ENCODE results near the gene RXRB.

The RXRB gene

DNA sequence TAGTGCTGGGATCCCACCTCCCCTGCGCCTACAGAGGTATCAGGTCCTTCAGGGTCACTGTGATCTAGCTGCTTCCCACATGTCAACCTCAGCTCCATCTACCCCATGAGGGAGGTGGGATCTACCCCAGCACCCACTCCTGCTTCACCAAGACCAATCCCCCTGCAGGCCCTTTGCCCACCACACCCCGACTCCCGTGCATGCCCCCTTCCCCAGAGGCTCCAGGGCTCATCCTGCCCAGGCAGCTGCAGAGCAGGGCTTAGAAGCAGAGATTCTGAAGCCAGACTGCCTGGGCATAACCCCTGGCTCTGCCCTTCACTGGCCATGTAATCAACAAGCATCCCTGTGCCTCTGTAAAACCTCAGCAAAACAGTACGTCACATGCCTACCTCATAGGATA, 25.7 kb downstream of the RXRB start:
- no peak for DNase-seq

DNA sequence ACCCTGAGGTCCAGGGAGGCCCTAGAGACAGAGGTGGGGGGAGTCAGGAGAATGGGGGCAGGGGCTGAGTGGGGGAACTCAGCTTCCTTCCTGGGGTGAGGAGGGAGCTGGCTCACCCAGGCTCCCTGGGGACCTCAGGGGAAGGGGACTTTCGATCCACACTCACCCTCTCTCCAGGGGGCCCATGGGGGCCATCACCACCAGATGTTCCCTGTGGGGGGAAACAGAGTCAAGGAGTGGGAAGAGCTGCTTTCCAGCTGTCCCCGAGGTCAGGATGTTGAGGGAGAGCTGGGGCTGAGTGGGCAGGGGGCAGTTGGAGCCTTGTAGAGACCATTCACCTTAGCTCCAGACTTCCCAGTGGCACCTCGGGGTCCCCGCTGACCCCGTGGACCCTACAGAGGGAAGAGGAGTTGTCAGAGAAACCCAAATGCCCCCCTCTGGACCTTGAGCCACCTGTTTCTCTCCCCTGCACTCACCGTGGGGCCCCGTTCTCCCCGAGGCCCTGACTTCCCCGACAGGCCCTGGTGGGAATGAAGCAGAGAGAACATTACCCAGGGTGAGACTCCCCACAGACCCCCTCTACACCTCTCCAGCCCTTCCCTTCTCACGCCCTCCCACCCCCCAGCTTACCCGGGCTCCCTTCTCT, 26.8 kb downstream of the RXRB start:
- no peak for DNase-seq

DNA sequence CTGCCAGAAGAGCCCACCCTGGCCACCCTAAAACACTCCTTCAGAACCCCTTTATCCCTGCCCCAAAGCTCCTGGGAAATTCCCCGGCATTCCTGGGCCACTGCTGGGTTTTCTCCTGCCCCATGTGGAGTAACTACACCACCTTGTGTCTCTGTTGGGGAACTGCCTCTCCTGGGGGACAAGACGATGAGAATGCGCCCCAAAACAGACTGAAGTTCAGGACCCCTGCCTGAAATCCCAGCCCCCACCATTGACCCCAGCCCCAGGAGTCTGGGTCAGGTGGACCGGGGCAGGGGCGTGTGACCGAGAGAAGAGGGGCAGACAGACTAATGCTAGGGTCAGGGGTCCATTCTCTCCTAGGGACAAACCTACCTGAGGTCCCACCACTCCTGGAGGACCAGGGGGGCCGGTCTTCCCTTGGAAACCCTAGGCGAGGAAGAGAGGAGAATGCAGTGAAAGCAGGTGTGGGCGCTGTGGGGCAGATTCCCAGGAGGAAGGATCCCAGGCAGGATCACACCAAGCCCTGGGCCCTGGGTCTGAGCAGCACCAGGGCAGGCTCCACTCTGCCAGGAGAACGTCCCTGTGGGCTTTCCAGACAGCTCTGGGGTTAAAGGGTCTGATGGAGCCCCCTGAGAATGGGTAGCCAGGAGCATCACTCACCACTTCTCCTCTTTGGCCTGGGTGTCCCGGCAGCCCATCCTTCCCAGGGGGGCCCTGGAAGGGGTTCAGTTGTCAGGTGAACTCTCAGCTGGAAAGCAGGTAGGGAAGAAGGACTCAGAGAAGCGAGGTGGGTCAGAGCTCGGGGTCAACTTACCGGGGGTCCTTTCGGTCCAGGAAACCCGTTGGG, 27.6 kb downstream of the RXRB start:
- no peak for DNase-seq

DNA sequence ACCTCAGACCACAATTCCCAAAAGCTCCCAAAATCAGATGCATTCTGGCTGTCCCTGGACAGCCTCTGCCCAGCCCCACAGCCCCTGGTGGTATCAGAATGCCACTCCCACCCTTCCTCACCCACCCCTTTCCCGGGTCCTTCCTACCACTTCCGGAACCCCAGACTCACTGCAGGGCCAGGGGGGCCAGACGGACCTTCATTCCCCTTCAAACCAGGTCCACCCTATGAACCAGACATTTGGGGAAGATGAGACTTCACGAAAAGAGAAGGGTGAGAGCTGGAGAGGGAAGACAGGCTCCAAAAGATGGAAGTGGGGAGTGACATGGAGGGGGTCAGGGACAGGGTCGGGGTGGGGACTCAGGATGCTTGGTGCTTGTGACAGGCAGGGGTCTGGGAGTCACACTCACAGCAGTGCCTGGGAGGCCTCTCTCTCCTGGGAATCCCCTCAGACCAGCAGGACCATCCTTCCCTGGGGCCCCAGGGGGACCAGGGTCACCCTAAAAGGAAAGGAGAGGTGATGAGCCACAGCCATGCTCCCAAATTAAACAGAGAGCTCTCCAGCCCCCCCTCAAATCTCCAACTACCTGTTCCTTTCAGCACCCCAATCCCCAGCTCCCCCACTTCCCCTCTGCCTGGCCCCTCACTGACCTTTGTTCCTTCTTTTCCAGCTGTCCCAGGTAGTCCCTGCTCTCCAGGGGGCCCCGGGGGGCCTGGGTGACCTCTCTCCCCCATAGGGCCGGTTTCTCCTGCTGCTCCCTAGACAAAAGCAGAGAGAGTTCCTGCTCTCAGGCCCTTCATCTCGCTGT, 28.4 kb downstream of the RXRB start:
- no peak for DNase-seq

DNA sequence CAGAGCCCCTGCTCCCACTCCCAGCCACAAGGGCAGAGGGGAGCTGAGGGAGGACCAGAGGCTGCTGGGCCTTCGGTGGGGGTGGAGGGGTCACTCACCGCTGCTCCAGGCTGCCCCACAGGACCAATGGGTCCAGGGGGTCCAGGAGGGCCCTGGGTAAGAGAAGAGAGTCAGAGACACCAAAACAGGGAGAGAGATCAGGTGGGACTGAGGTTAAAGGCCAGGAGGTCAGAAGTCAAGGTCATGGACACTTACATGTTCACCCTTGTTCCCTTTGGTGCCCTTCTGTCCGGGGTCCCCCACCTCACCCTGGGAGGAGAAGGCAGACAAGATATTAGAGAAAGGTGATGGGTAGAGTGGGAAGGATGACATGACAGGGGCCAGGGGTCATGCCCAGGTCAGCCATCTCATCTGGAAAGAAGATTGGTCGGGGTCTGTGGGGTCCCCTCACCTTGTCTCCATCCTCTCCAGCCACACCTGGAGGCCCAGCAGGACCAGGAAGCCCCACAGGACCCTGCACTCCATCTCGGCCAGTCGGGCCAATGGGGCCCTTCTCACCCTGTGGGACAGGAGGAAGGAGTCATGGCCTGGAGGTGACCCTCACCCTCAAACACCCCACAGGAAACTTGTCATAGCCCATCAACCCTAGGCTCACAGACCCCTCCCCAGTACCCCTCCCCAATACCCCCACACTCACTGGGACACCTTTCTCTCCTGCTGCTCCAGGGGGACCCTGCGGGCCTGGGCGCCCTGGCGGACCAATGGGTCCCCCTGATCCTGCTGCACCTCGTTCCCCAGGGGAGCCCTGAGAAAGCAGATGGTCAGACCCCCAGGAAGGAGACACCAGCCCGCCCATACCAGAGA, 29.2 kb downstream of the RXRB start:
- DNase-seq, result no peak

DNA sequence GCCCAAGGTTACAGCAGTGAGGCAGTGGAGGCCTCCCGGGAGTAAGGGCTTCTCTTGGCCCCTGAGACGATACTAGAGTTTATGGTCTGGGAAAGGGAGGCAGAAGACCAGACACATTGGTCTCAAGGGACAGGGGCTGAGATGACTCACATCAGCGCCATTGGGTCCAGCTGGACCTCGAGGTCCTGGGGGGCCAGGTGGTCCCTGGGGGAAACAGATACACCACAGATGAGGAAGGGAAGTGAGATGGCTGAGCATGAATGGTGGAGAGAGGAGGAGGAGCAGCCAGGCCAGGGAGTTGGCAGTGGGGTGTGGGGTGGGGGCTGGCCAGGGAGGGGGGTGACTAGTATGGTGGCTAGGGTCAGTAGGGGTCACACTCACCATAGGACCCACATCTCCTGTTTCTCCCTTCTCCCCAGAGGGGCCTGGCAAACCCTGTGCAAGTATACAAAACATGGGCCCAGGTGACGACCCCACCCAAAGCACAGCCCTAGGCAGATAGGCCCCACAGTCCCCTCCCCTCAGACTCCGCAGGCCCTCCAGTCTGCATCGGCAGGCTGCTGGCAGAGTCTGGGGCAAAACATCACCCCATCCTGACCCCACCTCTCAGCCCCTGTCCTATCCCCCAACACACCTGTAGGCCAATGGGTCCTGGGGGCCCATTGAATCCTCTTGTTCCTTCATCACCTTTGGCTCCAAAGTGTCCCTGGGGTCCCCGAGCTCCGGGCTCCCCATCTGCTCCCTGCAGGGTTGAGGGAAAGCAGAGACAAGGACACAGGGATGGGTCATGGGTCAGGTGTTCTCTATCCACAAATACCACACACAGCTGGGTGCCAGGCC, 30.1 kb downstream of the RXRB start:
- no peak for DNase-seq

DNA sequence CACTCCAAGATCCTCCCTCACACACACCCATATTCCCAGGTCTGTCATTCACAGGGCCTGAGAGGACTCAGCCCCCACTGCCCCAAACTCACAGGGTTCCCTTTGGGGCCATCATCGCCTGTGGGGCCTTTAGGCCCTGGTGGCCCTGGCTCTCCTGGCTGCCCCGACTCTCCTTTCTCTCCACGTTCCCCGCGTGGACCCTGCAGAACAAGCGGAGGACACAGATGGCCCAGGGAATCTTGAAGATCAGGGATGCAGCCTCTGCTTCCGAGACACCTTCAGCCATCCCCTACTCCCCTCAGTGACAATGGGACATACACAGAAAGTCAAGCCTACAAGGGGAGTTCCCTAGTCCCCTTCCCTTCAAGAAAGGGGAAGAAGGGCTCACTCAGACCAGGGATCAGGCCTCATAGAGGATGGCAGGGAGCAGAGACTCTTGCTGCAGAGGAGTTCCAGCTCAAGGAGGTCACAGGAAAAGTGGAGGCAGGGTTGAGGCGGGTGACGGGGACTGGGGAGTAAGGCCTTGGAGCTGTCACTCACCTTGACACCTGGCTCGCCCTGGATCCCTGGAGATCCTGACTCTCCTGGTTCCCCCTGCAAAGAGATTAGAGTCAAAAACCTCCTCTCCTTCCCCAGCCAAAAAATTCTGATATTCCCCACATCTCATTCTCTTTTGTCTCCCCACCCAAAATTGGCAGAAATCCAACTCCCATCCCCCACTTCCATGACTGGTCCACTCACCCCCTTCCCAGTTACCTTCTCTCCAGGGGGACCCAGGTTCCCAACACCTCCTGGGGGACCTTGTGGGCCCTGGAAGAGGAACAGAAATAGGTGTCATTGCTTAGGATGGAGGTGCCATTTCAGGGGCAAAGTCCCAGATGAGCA, 30.9 kb downstream of the RXRB start:
- no peak for DNase-seq

DNA sequence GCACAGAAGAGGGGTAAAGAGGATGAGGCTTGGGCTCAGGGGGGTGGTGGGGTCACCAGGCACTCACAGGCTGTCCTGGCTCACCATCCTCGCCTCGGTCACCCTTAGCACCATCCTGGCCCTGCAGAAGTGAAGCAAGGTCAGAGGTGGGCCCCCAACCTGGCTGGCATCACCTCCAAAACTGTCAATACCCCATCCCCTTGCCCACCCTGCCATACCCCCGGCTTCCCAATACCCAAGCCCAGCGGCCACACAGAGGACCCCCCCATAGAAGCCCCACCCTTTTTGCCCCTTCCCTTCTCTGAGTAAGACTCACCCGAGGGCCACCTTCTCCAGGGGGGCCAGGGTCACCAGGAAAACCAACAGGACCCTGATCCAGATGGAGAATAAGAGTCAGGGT, 31.8 kb downstream of the RXRB start:
- no peak for DNase-seq

DNA sequence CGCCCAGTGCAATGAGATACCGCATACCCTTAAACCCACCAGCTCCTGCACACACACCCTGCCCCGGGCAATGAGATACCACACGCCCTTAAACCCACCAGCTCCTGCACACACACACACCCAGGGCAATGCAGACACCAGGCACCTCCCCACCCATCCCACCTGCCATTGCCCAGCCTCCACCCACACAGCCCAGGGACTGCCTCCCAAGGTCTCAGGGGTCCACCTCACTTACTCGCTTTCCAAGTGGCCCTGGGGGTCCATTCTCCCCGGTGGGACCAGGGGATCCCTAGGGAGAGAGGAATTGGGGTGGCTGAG, 32.2 kb downstream of the RXRB start:
- no peak for DNase-seq

DNA sequence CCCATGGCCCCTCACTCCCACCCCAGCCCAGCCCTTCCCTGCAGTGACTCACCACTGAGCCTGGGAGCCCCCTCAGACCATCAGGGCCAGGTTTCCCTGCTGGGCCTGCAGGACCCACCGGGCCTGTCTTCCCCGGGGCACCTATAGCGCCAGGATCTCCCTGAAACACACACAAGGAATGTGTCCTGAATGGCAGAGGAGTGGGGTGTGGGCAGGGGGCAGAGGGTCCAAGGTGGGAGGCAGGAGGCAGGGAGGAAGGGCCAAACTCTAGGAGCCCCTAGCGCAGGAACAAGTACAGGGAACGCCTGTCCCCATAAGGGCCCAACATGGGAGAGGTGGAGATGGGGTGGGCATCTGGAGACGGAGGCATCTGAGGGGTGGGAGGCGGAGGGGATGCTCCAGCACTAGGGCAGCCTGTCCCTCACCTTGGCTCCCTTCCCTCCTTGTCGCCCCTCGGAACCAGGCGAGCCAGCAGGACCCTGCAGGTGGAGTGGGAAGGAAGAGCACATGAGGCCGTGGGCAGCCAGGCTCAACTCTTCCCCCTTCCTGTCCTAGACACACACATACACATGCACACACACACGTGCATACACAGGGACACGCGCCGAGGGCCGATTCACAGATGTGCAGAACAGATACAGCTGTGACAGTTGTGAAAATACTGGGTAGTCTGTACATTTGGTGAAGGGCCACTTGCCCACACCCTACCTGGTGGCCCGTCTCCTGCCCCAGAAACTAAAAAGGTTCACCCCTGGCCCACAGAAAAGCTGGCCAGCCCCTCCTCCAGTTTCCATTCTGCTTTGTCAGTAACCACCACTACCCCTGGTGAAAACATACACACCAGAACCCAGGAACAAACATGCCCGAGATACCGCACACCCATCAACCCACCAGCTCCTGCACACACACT, 32.8 kb downstream of the RXRB start:
- no peak for DNase-seq

DNA sequence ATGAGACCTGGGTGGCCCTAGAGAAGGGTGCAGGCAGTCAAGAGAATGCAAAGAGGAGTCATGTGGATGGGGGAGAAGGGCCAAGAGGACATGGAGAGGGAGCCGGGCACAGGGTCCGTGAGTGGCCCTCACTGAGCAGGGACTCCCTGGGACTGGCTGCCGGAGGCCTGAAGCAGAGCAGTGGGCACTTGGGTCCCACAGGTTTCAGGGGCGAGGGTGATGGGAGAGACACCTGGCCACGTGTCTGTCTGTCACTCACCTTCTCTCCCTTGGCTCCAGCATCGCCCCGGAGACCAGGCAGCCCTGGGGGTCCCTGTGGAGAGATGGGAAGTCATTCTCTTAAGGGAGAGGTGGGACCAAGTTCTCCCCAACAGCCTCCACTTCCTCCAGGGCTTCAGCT, 33.7 kb downstream of the RXRB start:
- DNase-seq, result no peak

DNA sequence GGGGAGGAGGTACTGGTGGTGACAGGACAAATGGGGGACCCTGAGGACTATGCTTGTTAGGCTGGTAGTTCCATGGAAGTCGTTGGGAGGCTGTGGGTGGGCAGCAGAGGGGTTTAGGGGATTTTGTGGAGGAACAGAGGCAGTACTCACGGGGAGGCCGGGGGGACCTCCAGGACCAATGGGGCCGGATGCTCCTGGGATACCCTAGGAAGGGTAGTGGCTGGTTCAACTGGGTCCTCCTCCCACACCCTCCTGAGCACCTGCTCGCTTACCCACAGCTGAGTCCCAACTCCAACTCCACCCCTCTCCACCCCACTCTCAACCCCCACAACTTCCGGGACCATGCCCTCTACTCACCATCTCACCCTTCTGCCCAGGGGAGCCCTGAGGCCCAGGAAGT, 34.1 kb downstream of the RXRB start:
- DNase-seq, result no peak

DNA sequence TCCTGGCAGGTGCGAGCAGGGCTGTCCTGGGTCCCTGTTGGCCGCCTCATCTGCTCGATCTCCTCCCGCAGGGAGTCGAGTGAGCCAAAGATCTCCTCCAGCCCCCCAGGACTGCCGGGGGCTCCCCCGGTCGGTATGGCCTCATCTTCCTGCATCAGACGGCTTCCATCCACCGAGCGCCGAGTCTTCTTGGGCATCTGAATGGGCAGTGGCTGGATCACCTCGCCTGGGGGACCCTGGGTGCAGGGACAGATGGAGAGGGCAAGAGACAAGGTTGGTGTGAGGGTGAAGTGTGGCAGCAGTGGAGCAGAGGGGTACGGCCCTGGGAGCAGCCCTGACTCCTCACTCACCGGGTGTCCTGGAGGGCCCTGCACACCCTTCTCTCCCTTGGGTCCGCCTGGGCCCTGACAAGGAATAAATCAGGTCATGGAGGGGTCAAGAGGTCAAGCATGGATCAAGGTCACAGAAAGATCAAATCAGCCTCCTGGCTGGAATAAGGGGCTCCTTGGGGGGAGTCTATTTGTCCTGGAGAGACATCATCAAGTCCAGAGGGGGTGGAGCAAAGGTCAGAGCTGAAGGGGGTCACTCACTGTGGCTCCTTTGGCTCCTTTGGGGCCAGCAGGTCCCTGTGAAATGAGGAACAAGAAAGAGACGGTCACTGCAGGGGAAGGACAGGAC, 34.7 kb downstream of the RXRB start:
- no peak for DNase-seq

DNA sequence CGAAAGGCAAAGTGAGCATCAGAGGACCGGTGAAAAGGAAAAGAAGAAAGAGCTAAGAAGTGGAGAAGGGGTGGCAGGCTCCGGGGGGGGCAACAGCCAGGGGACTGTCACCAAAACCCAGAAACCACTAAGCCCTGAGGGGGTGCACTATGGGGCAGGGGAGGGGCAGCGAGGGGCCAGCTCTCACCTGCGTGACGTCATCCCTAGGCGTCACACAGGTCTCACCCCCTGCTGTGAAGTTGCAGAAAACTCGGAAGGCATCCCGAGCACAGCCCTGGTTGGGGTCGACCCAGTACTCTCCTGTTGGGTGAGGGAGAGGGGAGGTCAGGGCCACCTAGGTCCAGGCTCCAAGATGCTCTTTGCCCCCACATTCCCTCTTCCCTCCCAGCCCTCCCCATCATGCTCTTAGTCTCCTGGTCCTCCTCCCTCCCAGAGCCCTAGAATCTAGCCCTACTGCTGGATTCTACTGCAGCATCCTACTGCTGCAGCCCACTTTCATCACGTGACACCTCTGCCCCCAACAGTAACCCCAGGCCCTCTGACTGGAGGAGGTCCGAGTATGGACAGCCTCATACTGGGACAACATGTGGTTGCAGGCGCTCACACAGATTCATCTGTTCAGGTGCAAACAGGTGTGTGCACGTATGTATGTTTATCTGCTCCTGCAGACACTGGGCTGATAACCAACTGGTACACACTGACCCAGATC, 35.6 kb downstream of the RXRB start:
- DNase-seq, result no peak

DNA sequence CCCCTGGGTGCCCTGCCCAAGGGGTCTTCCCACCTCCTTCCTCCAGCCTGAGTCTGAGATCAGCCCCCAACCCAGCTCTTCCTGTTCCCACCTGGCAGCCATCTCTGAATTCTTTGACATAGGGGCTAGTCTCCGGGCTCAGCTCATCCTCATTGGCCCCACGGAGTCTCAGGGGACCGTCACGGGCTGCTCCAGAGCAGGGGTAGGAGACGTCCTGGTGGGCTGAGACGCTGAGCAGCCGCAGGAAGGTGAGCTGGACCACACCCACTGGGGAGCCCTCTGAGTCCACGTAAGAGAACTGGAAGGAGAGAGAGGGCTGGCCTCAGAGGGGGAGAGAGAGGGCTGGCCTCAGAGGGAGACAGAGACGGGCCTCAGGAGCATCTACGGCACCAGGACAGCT, 36.3 kb downstream of the RXRB start:
- no peak for DNase-seq

DNA sequence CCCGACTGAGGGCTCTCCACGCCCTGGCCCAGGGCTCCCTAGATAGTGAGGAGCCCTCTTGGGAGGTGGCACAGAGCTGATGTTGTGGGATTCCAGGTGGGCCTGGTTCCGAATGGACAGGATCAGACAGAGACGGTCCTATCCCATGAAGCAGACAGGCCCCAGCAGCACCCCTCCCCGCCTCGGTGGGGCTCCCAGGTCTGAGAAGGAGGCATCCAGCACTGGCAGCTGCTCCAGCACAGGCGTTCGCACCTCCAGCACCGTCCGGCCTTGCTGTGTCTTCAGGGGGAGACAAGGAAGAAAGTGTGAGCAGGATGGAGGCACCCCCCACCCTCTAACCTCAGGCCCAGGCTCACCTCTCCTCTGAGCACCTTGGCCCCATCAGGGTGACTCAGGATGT, 36.9 kb downstream of the RXRB start:
- DNase-seq, result no peak

DNA sequence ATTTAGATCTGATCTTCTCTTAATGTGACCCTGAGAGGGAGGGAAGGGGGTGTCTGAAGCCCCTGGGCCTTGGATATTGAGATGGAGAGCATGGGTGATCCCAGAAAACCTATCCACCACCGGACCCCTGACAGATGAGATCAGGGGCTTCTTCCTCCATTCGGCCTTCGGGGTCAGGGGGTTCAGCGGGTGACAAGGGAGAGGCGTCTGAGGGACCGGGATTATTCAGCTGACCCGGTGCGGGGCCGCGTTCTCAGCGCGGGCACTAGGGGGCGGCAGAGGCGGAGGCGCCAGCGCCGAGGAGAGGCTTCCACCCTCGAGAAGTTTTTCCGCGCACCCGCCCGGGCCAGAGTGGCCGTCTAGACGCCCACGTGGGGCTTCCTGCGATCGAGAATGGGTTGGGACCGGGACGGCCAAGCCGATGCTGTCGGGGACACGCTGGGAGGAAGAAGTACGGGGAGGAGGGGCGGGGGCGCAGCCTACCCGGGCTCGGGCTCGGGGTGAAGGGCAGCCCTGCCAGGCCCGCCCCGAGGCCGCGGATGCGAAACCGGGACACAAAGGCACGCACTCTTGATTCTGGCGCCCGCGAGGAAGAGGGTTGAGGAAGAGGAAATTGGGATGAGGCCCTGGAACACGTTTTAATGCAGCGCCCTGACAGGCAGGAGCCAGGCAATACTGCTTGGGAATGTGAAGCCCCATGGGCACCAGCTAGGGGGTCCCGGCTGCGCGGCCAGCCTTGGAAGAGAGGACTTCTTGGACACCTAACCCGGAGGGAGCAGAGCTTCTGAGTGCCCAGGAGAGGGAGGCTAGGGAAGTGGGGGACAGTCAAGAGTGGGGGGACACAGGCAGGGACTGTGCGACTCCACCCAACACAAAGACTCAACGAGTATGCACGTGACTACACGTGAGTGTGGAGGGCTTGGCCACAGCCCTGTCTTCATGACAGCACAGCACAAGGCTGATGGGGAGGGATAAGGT, 38.8 kb downstream of the RXRB start:
- peak; percentile 40 for DNase-seq
